Left lung (tissue), 10 donors: ENCODE measurements around the gene LGALS3BP. TPM values are rescaled to one million over a fixed set of nuclear protein-coding genes. Genes with fewer than 3 reads are reported as not detected.

Experiments
- ATAC-seq: fragments of 200-7000 bp; cut with Tn5 transposase; one replicate; pipeline ENCODE4 v1.9.1; 2020; ENCODE audit warnings: moderate library complexity
- DNase-seq, 4 donors: peaks; one replicate each; pipeline ENCODE4 v3.0.0-alpha.2; 2013 to 2020
- H3K27ac ChIP-seq, 2 donors: fragments of 200-600 bp; sonication (generic) in 1 of 2; one replicate each; pipeline versions ENCODE4 v1.5.0 to v1.8.0; 2020 to 2021
- H3K27me3 ChIP-seq, 2 donors: fragments of 200-600 bp; sonication (generic) in 1 of 2; one replicate each; pipeline versions ENCODE4 v1.5.0 to v1.8.0; 2020 to 2021
- H3K36me3 ChIP-seq, 2 donors: fragments of 200-600 bp; sonication (generic) in 1 of 2; one replicate each; pipeline versions ENCODE4 v1.5.0 to v1.8.0; 2020 to 2021
- H3K4me1 ChIP-seq, 2 donors: fragments of 200-600 bp; one replicate each; pipeline ENCODE4 v1.8.0; 2021
- H3K4me3 ChIP-seq, 2 donors: fragments of 200-600 bp; sonication (generic) in 1 of 2; one replicate each; pipeline versions ENCODE4 v1.5.0 to v1.8.0; 2020 to 2021; ENCODE audit warnings: mild to moderate bottlenecking in 1 of 2
- H3K9me3 ChIP-seq, 2 donors: fragments of 200-600 bp; sonication (generic) in 1 of 2; one replicate each; pipeline versions ENCODE4 v1.5.0 to v1.8.0; 2020 to 2021
- intact Hi-C, 2 donors: fragments of 100-400 bp; cut with DNase I; formaldehyde crosslinking; loops; one replicate each; pipeline versions ENCODE4 v1.11.2 to v1.14.2; 2022
- polyA plus RNA-seq, 6 donors: library from polyadenylated mRNA; unstranded; fragments of 120-200 nt; gene quantifications; one replicate each; pipeline ENCODE4 v1.2.1, GENCODE V29; 2013; ENCODE audit not compliant: insufficient read length in 6 of 6
- total RNA-seq, 2 donors: library from RNA; stranded (reverse); fragmentation: NEBNext Ultra II Directional; extraction: Animal tissue kit (Norgen Biotek cat#: 25700); gene quantifications; one replicate each; pipeline ENCODE4 v1.2.1, GENCODE V29; 2021
- TF ChIP-seq, protein P1 (sequence below), 2 donors: fragments of 200-600 bp; sonication (generic) in 1 of 2; IDR thresholded peaks; one replicate each; pipeline versions ENCODE4 v1.5.0 to v1.8.0; 2021; ENCODE audit warnings: antibody characterized with exemption in 2 of 2
- donor health status: DM: no; HTN: yes; CAD: no.
- donor health status: DM: no; HTN: no; CAD: no.

The LGALS3BP gene
- total and polyA plus RNA-seq, 8 donors, result 155 to 688 (median 183) TPM

DNA sequence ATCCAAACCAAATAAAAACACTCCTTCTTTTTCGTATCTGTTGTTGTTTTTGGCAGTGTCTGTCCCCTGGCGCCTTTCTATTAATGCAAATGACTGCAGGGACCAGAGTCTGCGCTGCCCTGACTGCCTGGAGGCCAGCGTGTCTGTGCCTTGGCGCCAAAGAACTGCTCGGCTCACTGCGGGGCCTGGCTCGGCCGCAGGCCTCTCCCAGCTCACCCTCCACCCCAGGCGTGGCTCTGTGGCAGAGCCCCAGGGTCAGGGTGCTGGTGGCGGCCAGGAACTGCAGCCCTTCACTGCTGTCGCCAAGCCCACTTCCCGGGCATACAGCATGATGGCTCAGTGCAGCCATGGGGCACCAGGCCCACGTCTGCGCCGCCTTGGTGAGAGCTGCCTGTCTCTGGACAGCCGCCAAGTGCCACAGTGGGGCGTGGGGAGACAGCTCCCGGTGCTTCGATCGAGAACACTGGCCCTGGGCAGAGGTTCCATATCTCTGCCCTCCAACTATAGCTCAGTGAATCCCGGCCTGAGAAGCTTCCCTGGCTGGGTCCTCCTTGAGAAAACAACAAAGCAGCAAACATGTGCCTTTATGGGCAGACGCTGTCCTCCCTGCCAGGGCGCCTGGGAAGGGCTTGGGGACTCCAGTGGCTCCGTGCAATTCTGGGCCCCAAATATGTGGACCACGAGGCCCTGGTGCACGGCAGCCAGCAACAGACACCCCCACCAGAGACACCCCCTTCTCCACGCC is 18.8 kb upstream of the LGALS3BP start:
- ATAC-seq, result peak; percentile 4
- peaks cover 0 to 88% of the 10 kb centered on the region in 2 donors for H3K36me3 ChIP-seq
- peaks cover 0 to 10% of the 10 kb centered on the region in 2 donors for H3K4me1 ChIP-seq
- H3K9me3 ChIP-seq, result no peaks in the 10 kb centered on the region
- H3K27ac ChIP-seq, result peak overlapping the region in 1 of 2 donors; percentile 5
- TF ChIP-seq, protein P1, sequence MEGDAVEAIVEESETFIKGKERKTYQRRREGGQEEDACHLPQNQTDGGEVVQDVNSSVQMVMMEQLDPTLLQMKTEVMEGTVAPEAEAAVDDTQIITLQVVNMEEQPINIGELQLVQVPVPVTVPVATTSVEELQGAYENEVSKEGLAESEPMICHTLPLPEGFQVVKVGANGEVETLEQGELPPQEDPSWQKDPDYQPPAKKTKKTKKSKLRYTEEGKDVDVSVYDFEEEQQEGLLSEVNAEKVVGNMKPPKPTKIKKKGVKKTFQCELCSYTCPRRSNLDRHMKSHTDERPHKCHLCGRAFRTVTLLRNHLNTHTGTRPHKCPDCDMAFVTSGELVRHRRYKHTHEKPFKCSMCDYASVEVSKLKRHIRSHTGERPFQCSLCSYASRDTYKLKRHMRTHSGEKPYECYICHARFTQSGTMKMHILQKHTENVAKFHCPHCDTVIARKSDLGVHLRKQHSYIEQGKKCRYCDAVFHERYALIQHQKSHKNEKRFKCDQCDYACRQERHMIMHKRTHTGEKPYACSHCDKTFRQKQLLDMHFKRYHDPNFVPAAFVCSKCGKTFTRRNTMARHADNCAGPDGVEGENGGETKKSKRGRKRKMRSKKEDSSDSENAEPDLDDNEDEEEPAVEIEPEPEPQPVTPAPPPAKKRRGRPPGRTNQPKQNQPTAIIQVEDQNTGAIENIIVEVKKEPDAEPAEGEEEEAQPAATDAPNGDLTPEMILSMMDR (IDR thresholded peaks at IDR 0.05), result no peak
- intact Hi-C loops, result no loop called here
- peak in 2 of 4 donors; percentile 43 to 84 for DNase-seq
- no peak overlapping the region for H3K4me3 ChIP-seq
- no peaks in the 10 kb centered on the region for H3K27me3 ChIP-seq

DNA sequence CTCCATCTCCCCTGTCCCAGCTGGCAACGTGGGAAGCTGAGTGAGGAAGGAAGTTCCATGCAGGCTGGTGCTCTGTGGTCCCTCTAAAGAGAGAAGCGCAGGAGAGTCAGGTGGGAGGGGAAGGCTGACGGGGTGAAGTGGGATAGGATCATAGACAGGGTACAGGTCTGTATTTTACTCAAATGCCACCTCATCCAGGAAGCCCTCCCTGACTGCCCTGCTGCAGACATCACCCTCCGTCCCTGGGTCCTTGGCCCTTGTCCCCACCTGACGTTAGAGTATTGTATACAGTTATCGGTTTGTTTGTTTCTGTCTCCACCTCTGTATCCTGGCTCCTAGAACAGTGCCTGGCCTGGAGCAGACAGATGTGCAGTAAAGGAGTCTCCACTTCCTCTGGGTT is 18.2 kb upstream of the LGALS3BP start:
- H3K27me3 ChIP-seq, result no peaks in the 10 kb centered on the region
- no peak overlapping the region for H3K4me3 ChIP-seq
- intact Hi-C loops, result no loop called here
- H3K36me3 ChIP-seq, result peaks cover 0 to 88% of the 10 kb centered on the region in 2 donors
- H3K9me3 ChIP-seq, result no peaks in the 10 kb centered on the region
- H3K27ac ChIP-seq, result peak overlapping the region in 1 of 2 donors; percentile 5
- H3K4me1 ChIP-seq, result peaks cover 0 to 14% of the 10 kb centered on the region in 2 donors
- ATAC-seq (no peak), DNase-seq (no peak)
- TF ChIP-seq, protein P1 (IDR thresholded peaks at IDR 0.05), result no peak

DNA sequence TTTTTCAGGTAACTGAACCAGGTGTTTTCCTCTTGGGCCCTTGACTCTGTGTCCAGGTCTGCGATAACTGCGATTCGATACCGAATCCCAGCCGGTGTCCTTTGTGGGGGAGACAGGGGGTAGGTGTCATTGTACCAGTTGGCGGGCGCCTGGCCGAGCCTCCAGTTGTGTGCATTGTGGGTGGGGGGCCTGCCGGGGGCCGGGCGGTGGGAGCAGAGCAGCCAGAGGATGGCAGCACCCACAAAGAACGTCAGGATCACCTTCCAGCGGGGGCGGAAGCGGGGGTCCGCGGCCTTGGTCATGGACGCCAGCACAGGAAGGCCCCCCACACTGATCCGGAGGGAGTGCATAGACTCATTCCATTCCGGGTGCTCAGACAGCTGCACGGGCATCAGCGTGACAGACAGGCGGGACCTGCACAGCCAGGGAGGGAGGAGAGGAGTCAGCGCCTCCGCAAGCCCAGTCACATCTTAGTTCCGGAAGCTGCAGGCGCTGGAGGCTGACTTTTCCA is 17.6 kb upstream of the LGALS3BP start:
- TF ChIP-seq, protein P1 (IDR thresholded peaks at IDR 0.05), result no peak
- ATAC-seq, result no peak
- intact Hi-C loops, result no loop called here
- H3K9me3 ChIP-seq, result no peaks in the 10 kb centered on the region
- H3K27ac ChIP-seq, result no peak overlapping the region
- no peak overlapping the region for H3K4me3 ChIP-seq
- H3K4me1 ChIP-seq, result peaks cover 0 to 14% of the 10 kb centered on the region in 2 donors
- no peaks in the 10 kb centered on the region for H3K27me3 ChIP-seq
- no peak for DNase-seq
- peaks cover 0 to 88% of the 10 kb centered on the region in 2 donors for H3K36me3 ChIP-seq

DNA sequence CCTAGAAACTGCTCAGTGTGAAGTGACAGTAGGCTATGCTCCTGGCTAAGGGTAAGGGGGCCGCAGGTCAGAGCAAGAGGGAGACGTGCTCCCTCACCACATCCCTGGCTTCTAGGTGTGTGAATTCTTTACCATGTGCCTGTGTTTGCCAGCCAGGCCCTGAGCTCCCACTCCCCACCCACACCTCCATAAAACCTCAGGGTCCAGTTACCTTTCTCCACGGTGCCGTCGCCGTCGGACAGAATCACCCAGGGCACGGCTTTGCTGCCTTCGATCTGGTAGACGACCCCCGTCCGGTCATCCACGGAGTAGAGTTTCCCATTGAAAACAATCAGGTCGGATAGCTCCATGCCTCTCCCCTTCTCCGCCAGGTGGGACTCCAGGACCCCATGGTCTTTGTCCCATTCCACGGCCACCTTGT is 17.1 kb upstream of the LGALS3BP start:
- Histone ChIP-seq H3K4me1 (peaks cover 0 to 14% of the 10 kb centered on the region in 2 donors), H3K36me3 (peaks cover 0 to 91% of the 10 kb centered on the region in 2 donors), H3K4me3 (no peak overlapping the region), H3K27ac (peak overlapping the region; percentile 37 to 59), H3K27me3 (no peaks in the 10 kb centered on the region), H3K9me3 (no peaks in the 10 kb centered on the region)
- DNase-seq, result no peak
- ATAC-seq, result no peak
- intact Hi-C loops, result no loop called here
- TF ChIP-seq, protein P1 (IDR thresholded peaks at IDR 0.05), result no peak

DNA sequence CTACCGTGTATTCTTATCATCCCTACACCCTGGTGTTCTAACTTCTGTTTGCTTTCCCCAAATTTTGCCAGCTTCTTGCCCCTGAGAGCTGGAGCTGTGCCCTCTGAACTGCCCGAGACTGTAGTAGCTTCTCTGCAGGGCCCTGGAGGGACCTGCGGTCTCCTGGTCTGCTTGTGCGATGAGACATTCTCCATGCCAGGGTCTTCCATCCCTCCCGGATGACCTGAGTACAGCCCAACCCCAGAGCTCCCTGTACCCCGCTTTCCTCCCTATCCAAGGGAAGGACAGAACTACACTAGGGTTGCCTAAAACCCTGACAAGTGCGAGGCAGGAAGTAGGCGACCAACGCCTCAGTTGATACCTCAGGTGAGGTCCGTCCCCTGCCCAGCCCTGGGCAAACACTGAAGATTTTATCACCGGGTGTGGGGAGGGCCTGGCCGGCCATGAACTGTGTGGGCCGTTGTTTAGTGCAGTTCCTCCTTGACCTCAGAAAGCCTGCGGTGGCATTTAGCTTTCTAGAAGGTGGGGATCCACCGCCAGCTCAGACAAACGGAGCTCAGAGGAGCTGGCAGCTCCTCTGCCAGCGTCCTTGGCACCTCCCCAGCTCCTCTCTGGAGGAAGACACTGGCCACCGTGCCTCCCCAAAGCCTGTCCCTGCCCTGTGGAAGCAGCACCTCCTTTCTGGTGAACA is 16.2 kb upstream of the LGALS3BP start:
- DNase-seq (peak in 1 of 4 donors; percentile 67), ATAC-seq (peak; percentile 88)
- TF ChIP-seq, protein P1 (IDR thresholded peaks at IDR 0.05), result no peak
- no peaks in the 10 kb centered on the region for H3K9me3 ChIP-seq
- intact Hi-C loops, result no loop called here
- H3K36me3 ChIP-seq, result peaks cover 0 to 96% of the 10 kb centered on the region in 2 donors
- peak overlapping the region; percentile 37 to 59 for H3K27ac ChIP-seq
- no peak overlapping the region for H3K4me3 ChIP-seq
- H3K4me1 ChIP-seq, result peaks cover 0 to 14% of the 10 kb centered on the region in 2 donors
- H3K27me3 ChIP-seq, result no peaks in the 10 kb centered on the region
